Upper lobe of left lung (tissue), 4 donors: ENCODE data around the gene NCAPG2.

Experiments
- CTCF ChIP-seq, 6 experiments: fragments of 450-650 bp in 4 of 6; fragments of 200-600 bp in 2 of 6; sonication (generic) in 2 of 6; IDR thresholded peaks; one replicate each; pipeline ENCODE4 v1.5.1; 2016 to 2019; ENCODE audit warnings: antibody characterized with exemption in 6 of 6
- POLR2A ChIP-seq, 4 donors: fragments of 450-650 bp; IDR thresholded peaks; one replicate each; pipeline ENCODE4 v1.5.1; 2016 to 2017; ENCODE audit warnings: antibody characterized with exemption in 4 of 4, mild to moderate bottlenecking in 2 of 4
- POLR2AphosphoS5 ChIP-seq, 2 donors: sonication (generic); formaldehyde crosslinking; IDR thresholded peaks; one replicate each; pipeline ENCODE4 v1.5.1; 2017; ENCODE audit warnings: antibody characterized with exemption in 2 of 2

- TF ChIP-seq CTCF (IDR thresholded peaks at IDR 0.05) (no peak), POLR2AphosphoS5 (IDR thresholded peaks at IDR 0.05) (no peak), POLR2A (IDR thresholded peaks at IDR 0.05) (no peak)
These were observed 39.5 kb upstream of the NCAPG2 start for GRCh38 chr7:158744070-158744469.
